NCI-H460 (cell line): ENCODE results near the gene DYDC1. TPM values are rescaled to one million over a fixed set of nuclear protein-coding genes. Genes with fewer than 3 reads are reported as not detected.
"Not testable (repeated sequence)": the region's sequence is repeated elsewhere in the genome, so short reads cannot be mapped to it uniquely, and the experiment has no call there.

ENCODE experiments used
- DNase-seq: peaks from one replicate; pipeline ENCODE4 v3.0.0-alpha.2; 2016; ENCODE audit warnings: low read depth; ENCODE audit errors: extremely low read depth
- polyA plus RNA-seq: library from polyadenylated mRNA; depleted of rRNA; stranded (reverse); fragments of >200 nt; gene quantifications from 2 replicates; pipeline ENCODE4 v1.2.3, GENCODE V29; 2014; cell fraction: nucleus; rRNA removed
- total RNA-seq: library from RNA; depleted of rRNA; stranded (reverse); fragments of >200 nt; shearing (Covaris generic); gene quantifications from 2 replicates; pipeline ENCODE4 v1.2.3, GENCODE V29; 2014; rRNA removed

Gene DYDC1
- not detected in 2 replicates for total RNA-seq
- polyA plus RNA-seq, result not detected in 2 replicates

DNA sequence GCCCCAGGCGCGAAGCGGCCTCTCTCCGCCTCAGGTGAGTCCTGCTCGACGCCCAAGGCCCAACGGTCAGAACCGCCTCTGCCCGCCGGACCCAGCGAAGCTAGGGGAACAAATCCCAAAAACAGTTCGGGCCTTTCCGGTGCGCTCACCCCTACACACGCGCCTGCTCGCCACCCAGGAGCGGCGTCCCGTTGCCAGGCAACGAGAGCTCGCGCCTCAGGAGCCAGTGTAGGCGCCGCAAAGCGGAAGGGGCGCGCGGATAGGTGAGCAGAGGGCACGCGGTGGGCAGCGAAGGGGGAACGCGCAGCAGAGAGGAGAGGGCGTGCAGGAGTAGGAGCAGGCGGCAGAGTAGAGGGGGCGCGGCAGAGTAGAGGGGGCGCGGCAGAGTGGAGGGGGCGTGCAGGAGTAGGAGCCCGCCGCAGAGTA lies at the start of gene DYDC1, which contains the start of gene DYDC2:
DYDC1 (minus strand) TSS at position 193 of the 426 bp plus-strand sequence. CDS start 4,154 bp downstream, outside the sequence.
DYDC2 (plus strand) TSS at position 219 of the 426 bp plus-strand sequence. CDS start 5,663 bp downstream, outside the sequence.
- no peak for DNase-seq

GRCh38 chr10:80406204-80406603 lies 49.6 kb upstream of the DYDC1 start:
- DNase-seq, result no peak

GRCh38 chr10:80405626-80406025 lies 49.1 kb upstream of the DYDC1 start:
- DNase-seq, result no peak

GRCh38 chr10:80405035-80405434 lies 48.5 kb upstream of the DYDC1 start:
- DNase-seq, result no peak

- DNase-seq, result no peak
These were observed 43.7 kb upstream of the DYDC1 start for GRCh38 chr10:80400136-80400804.

- DNase-seq, result no peak
These were observed 40.5 kb upstream of the DYDC1 start for GRCh38 chr10:80397014-80397413.

DNA sequence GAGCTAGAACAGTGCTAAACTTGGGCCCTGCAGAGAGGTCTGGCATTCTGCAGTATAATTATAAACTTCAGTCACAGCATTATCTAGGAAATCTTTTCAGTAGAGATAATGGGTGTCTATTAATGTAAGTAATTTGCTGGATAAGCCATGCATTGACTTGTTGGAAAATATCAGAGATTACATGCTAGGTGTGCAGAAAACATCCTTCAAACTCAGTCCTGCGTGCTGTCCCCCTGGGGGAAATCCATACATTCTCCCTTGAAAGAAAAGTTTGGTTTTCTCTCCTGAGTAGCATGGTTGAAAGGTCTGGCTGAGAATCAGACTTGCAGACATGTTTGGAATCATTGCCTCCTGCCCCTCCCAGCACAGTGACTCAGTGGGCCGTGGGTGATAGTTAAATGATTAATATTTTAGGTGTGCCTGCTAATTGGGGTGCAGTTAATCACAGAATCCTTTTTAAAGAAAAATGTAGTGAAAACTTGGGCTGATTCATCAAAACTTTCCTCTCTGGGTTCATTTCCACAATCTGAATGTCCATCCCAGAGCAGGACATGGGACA lies 37.9 kb upstream of the DYDC1 start:
- no peak for DNase-seq

DNA sequence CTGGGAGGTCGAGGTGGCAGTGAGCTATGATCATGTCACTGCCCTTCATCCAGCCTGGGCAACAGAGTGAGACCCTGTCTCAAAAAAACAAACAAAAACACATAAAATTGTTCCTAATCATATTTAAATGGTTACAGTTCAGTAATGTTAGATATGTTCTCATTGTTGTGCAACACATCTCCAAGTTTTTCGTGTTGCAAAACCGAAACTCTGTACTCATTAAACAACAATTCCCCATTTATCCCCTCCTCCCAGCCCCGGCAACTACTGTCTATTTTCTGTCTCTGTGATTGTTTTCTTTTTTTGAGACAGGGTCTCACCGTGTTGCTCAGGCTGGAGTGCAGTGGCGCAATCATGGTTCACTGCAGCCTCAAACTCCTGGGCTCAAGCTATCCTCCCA lies 35.7 kb upstream of the DYDC1 start:
- no peak for DNase-seq

DNA sequence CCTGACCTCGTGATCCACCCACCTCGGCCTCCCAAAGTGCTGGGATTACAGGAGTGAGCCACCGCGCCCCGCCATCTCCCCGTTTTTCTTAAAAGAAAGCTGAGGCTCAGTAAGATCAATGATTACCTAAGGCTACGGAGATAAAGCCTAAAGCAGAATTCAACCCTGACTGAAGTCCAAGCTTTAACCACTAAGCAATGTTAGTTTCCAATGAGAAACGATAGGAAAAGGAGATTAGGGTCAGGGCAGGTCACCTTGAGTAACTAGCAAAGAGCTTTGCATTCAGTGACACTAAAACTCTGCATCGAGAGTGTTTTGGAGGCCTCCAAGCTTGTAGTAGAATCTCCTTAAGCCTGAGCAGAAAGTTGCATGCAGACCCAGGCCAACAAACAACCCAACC lies 34.2 kb upstream of the DYDC1 start:
- DNase-seq, result no peak

- DNase-seq, result peak; percentile 34
These were observed 26.4 kb upstream of the DYDC1 start for GRCh38 chr10:80382989-80383388.

- DNase-seq, result no peak
These were observed 23.6 kb upstream of the DYDC1 start for GRCh38 chr10:80380185-80380584.

- no peak for DNase-seq
These were observed 23.1 kb upstream of the DYDC1 start for GRCh38 chr10:80379701-80380100.

GRCh38 chr10:80373502-80373901 lies 16.9 kb upstream of the DYDC1 start:
- no peak for DNase-seq

DNA sequence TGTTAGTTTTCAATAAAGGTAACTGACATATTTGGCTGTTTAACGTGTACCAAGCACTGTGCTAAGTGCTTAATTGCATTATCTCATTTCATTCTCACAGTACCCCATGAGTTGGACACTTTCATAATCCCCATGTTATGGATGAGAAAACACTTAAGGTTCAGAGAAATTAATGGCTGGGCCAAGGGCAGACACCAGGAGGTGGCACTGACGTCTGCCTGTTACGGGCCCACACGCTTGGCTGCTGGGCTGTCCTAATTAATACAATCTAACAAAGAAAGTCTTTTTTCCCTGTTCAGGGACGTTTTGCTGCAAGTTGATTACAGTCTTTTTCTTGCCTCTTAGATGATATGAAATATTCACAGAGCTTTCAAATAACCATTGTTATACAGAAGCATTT lies 16.1 kb upstream of the DYDC1 start:
- DNase-seq, result no peak

DNA sequence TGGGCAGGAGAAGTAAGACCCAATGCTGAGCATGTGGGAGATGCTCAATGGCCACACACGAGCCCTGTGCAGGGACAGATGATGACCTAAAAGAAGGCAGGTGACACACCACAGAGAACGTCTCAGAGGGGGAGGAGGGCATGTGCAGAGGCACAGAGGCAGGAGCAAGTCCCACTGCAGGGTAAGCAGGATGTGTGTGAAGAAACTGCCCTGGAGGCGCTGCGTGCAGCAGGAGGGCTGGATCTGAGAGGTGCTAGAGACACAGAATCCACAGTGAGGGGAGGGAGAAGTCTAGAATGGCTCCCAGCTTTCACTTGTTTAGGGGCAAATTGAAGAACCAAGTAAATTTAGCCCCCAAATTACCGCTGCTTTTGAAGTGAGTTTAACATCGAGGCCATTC lies 14.9 kb upstream of the DYDC1 start:
- no peak for DNase-seq

- no peak for DNase-seq
These were observed 9.0 kb upstream of the DYDC1 start for GRCh38 chr10:80365510-80365909.

GRCh38 chr10:80359644-80360043 lies 3.1 kb upstream of the DYDC1 start:
- no peak for DNase-seq

- not testable (repeated sequence) for DNase-seq
These were observed 2.4 kb upstream of the DYDC1 start for GRCh38 chr10:80358925-80359324.

GRCh38 chr10:80357851-80358125 lies 1.2 kb upstream of the DYDC1 start:
- DNase-seq, result no peak

DNA sequence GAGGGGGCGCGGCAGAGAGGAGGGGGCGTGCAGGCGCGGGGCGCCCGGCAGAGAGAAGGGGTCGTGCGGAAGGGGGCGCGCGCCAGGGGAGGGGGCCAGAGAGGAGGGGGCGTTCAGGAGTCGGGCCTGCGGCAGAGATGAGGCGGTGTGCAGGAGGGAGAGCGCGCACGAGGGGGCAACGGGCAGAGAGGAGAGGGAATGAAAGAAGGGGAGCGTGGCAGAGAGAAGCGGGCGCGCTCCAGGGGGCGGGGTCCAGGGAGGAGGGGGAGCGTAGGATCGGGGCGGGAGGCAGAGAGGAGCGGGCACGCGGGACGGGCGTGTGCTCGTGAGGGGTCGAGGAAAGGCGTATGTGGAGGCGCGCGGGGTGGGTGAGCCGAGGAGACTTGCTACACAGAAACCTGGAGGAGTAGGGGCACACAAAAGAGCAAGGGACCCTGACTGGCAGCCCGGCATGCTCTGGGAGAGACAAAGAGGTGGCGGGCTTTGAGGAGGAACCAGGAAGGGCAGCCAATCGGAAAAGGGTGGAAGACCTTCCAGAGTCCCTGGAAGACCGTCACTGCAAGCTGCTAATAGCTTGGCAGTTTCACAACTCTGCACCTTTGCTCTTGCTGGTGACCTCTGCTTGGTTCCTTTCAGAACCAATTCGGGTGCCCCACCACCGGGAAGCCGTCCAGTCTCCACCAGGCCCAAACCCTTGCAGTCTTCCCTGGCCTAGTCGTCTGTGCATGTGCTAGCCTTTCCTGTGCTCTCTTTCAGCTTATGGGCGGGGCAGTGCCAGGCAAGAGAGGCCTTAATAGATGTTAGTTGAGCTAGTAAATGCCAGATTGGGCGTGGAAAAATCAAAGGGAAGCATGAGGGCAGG lies 665 bp upstream of the DYDC1 start:
- DNase-seq, result no peak

- DNase-seq, result no peak
These were observed 5.3 kb downstream of the DYDC1 start for GRCh38 chr10:80351220-80351619.

DNA sequence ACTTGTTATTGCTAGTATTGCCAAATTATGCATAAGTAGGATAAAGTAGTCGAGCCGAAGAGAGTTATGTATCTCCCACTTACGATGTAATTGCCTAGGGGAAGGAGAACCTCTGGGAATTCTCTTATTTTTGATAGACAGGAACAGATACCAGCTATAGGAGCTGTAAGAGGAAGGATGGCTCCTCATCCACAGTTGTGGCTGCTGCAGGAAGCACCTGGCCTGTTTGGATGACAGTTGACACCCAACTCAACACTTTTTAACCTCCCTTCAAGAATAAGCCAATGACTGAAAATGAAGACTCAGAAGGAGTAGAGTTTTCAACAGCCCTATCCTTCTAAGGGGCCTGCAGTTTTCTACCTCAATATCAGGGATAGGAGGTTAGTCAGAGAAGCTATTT lies 6.3 kb downstream of the DYDC1 start:
- DNase-seq, result no peak
